GM06990 (cell line): ENCODE measurements around the gene ARHGAP18.

Experiments used
- DNase-seq: peaks from one replicate; pipeline ENCODE4 v3.0.0-alpha.2; 2011; ENCODE audit not compliant: insufficient read length; ENCODE audit errors: extremely low read depth
- H3K27me3 ChIP-seq: replicated peaks from 2 replicates; pipeline ENCODE4 v1.6.0; 2011; ENCODE audit warnings: low read length; ENCODE audit not compliant: control insufficient read depth, insufficient read depth
- H3K36me3 ChIP-seq: 2 replicates; pipeline ENCODE4 v1.5.1; 2011; ENCODE audit warnings: low read length; ENCODE audit not compliant: control insufficient read depth, insufficient read depth
- H3K4me3 ChIP-seq: replicated peaks from 2 replicates; pipeline ENCODE4 v1.5.1; 2011; ENCODE audit warnings: low read depth, mild to moderate bottlenecking, control low read depth, low read length
- CTCF ChIP-seq: IDR thresholded peaks from 2 replicates; pipeline ENCODE4 v1.5.1; 2011; ENCODE audit warnings: low read length, control low read depth, mild to moderate bottlenecking, inconsistent platforms; ENCODE audit not compliant: insufficient read depth, poor library complexity, severe bottlenecking

Gene ARHGAP18

GRCh38 chr6:129643968-129644367, 66.0 kb downstream of the ARHGAP18 start:
- no peaks in the 10 kb centered on the region for H3K36me3 ChIP-seq
- TF ChIP-seq CTCF, result no peak
- H3K27me3 ChIP-seq, result no peaks in the 10 kb centered on the region
- H3K4me3 ChIP-seq, result no peak overlapping the region
- DNase-seq, result no peak

- no peaks in the 10 kb centered on the region for H3K36me3 ChIP-seq
- DNase-seq, result no peak
- no peaks in the 10 kb centered on the region for H3K27me3 ChIP-seq
- TF ChIP-seq CTCF, result no peak
- no peak overlapping the region for H3K4me3 ChIP-seq
Observed at GRCh38 chr6:129643176-129643575, 66.8 kb downstream of the ARHGAP18 start.

GRCh38 chr6:129642322-129642721, 67.7 kb downstream of the ARHGAP18 start:
- DNase-seq, result no peak
- Histone ChIP-seq H3K4me3 (no peak overlapping the region), H3K36me3 (no peaks in the 10 kb centered on the region), H3K27me3 (no peaks in the 10 kb centered on the region)
- TF ChIP-seq CTCF, result no peak

- DNase-seq, result no peak
- no peak for TF ChIP-seq CTCF
- no peaks in the 10 kb centered on the region for H3K27me3 ChIP-seq
- H3K4me3 ChIP-seq, result no peak overlapping the region
- no peaks in the 10 kb centered on the region for H3K36me3 ChIP-seq
Observed at GRCh38 chr6:129641344-129641743, 68.6 kb downstream of the ARHGAP18 start.

GRCh38 chr6:129638686-129639085, 71.3 kb downstream of the ARHGAP18 start:
- Histone ChIP-seq H3K4me3 (no peak overlapping the region), H3K27me3 (no peaks in the 10 kb centered on the region), H3K36me3 (no peaks in the 10 kb centered on the region)
- no peak for DNase-seq
- TF ChIP-seq CTCF, result no peak

GRCh38 chr6:129638055-129638684, 71.8 kb downstream of the ARHGAP18 start:
- Histone ChIP-seq H3K4me3 (no peak overlapping the region), H3K27me3 (no peaks in the 10 kb centered on the region), H3K36me3 (no peaks in the 10 kb centered on the region)
- no peak for DNase-seq
- TF ChIP-seq CTCF, result no peak
